Measurements from ENCODE around the gene WDR5B. TPM values are rescaled to one million over a fixed set of nuclear protein-coding genes. Genes with fewer than 3 reads are reported as not detected.
"Not testable (repeated sequence)": the region's sequence is repeated elsewhere in the genome, so short reads cannot be mapped to it uniquely, and the experiment has no call there.

The WDR5B gene
- total RNA-seq, 1 donor from 2014 or later = 5.0 TPM

DNA sequence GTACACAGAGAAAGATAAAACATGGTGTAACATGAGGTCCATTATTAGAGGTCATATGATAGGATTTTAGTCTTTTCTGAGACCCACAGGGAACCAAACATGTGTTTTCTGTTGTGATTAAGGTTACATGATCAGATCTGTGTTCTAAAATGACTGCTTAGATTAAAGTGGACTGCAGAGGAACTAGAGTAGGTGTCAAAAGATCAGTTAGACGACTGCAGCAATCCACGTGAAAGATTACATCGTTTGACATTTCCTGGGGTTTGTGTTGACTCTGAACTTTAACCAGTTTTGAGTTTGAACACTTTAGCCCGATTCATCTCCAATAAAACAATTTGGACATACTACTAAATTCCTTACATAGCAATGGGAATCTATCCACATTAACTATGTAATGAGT is 37.9 kb downstream of the WDR5B start:
- intact Hi-C loops (cut with micrococcal nuclease) = no loop called here

DNA sequence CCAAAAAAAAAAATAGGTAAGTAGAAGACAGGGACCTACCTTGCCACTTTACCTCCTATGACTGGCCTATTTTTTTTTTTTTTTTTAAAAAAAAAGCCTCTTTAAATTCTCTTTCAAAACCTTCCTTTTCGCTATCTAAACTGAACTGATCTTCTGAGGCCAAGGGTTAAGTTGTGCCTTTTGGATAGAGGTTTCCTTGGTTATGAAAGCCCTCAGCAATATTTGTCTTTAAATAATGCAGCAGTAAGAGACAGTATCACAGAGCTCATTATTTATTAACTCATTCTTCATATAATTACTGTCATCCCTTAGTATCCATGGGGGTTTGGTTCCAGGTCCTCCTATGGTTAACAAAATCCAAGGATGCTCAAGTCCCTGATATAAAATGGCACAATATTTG is 41.8 kb downstream of the WDR5B start:
- intact Hi-C loops (cut with micrococcal nuclease) = no loop called here

DNA sequence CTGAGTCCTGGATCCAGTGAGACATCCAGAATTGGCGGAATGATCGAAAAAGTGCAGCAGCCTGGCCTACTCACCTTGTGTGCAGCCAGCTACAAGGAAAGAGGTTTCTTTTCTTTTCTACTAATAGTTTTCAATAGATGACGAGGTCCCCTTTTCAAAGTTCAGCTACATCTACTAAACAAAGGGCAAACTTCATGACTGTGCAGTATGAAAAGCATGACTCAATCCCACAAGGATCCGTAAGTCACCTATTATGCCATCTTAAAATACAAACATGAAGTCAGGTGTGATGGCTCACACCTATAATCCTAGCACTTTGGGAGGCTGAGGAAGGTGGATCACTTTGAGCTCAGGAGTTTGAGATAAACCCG is 49.5 kb downstream of the WDR5B start:
- intact Hi-C loops (cut with micrococcal nuclease) = no loop called here

DNA sequence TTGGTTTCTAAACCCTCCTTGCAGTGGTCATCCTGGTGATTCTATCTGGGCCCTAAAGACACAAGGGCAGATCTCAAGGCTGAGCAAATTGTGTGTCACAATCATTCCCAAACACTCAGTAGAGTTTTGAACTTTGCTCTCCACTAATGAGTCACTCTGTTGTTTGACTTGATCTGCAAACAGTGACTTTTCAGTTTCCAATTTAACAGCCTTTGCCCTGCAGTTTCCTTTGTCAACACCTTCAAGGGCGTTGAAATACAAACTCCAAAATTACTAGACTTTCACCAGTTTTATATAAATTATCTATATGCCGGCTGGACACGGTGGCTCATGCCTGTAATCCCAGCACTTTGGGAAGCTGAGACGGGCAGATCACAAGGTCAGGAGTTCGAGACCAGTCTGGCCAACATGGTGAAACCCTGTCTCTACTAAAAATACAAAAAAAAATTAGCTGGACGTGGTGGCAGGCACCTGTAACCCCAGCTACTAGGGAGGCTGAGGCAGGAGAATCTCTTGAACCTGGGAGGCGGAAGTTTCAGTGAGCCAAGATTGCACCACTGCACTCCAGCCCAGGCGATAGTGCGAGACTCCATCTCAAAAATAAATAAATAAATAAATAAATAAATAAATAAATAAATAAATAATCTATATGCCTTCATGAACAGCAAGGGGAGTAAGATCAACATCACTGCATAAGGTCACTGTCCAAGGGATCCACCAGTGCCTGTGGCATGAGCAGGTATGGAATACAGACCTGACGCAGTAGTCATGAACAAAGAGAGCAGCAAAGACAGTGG is 50.1 kb downstream of the WDR5B start:
- intact Hi-C loops (cut with micrococcal nuclease) = not testable (repeated sequence)

DNA sequence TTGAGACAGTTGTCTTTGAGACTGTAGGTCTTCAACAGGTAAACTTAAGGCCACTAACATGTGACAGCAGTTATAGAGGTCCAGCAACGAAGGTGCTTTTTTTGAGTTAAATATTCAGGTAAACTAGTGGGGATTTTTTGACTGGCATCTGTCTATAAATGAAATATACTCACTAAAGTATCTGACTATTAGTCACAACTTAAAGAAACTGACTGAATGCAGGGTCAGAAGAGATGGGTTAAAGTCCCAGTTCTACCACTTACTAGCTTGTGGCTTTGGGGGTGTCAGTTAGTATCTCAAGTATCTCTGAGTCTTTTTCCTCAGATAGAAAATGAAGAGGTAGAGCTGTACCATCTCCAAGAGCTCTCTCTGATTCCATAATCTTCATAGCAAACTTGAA is 50.8 kb downstream of the WDR5B start:
- intact Hi-C loops (cut with micrococcal nuclease) = no loop called here

DNA sequence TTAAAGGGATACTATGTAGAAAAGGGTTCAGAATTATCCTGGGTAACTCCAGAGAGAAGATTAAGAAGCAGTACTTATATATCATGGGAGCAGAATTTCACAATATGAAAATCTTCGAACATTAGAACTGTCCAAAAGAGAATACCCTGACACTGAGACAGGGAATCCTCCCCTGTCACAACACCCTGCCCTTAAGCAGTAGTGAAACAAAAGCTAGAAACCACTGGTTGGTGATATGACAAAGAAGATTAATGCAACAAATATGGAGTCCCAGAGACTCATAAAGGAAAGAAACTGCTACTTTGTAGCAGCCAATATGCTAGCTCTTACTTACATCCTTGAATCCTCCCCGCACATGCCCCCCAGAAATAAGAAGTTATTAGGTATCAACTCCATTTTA is 51.4 kb downstream of the WDR5B start:
- intact Hi-C loops (cut with micrococcal nuclease) = no loop called here

Other genes starting within 250 kb of the WDR5B start
- 0.02 TPM in 1 of 2 replicates, not detected in the other for gene CASR, start 232.4 kb downstream of the WDR5B start, total RNA-seq
- not detected in 2 replicates for gene CSTA, start 90.8 kb downstream of the WDR5B start, total RNA-seq
- 52.3 and 52.7 TPM in 2 replicates for gene MIX23, start 32.8 kb downstream of the WDR5B start, total RNA-seq
- 50.0 and 52.1 TPM in 2 replicates for gene FAM162A, start 31.9 kb downstream of the WDR5B start, total RNA-seq
- 58.8 and 66.7 TPM in 2 replicates for gene KPNA1, start 98.9 kb upstream of the WDR5B start, total RNA-seq
- 108 TPM in 2 replicates for gene PARP9, start 148.2 kb upstream of the WDR5B start, total RNA-seq
- 116 and 117 TPM in 2 replicates for gene DTX3L, start 148.3 kb upstream of the WDR5B start, total RNA-seq
- gene PARP15, start 161.6 kb upstream of the WDR5B start, total RNA-seq = 37.1 and 41.1 TPM in 2 replicates

Data from T-helper 2 cell treated with Interferon-gamma antibody and Interleukin-4, amounts not matched to agents 100 ng/mL and 5 ng/mL, for 36 hours (primary cell).